A549 (cell line): Measurements from ENCODE around the gene LAMP5. TPM values are rescaled to one million over a fixed set of nuclear protein-coding genes. Genes with fewer than 3 reads are reported as not detected.

ENCODE experiments used
- ATAC-seq, 2 experiments: fragments of 200-7000 bp in 1 of 2; fragments of >200 bp in 1 of 2; cut with Nextera tagmentation in 1 of 2; cut with Tn5 transposase in 1 of 2; 3 replicates each; pipeline versions ENCODE4 v1.8.0 to v1.9.1; 2018 to 2020; ENCODE audit warnings: mild to moderate bottlenecking in 1 of 2, moderate library complexity in 1 of 2
- CTCF ChIA-PET: fragments of 300-600 bp; sonication (Branson Sonifier 250); formaldehyde crosslinking; extraction: SDS; loops from one replicate; lab custom pipeline; 2021; ENCODE audit warnings: antibody characterized with exemption, inconsistent platforms; lab: Yijun Ruan, JAX
- POLR2A ChIA-PET: fragments of 350-600 bp; formaldehyde crosslinking; extraction: SDS; loops from one replicate; lab custom pipeline; 2021; ENCODE audit warnings: antibody characterized with exemption, inconsistent platforms; lab: Yijun Ruan, JAX
- DNase-seq, 2 experiments: peaks; one replicate each; pipeline versions ENCODE4 v3.0.0 to v3.0.0-alpha.2; 2011 to 2016; ENCODE audit warnings: low read depth in 1 of 2, low spot score in 1 of 2
- FAIRE-seq: peaks from 2 replicates; lab custom pipeline; 2011; peaks lifted over from hg19 to GRCh38; lab: Jason Lieb, UNC
- H3K27ac ChIP-seq, 2 experiments: fragments of >200 bp; sonication (Bioruptor Twin); formaldehyde crosslinking; 3 replicates each; pipeline ENCODE4 v1.5.1; 2016 to 2017
- H3K4me1 ChIP-seq: fragments of >200 bp; sonication (Bioruptor Twin); formaldehyde crosslinking; 3 replicates; pipeline ENCODE4 v1.6.1; 2016
- H3K4me2 ChIP-seq: fragments of >200 bp; sonication (Bioruptor Twin); formaldehyde crosslinking; 3 replicates; pipeline ENCODE4 v1.6.1; 2016
- H3K4me3 ChIP-seq: fragments of >200 bp; sonication (Bioruptor Twin); formaldehyde crosslinking; 3 replicates; pipeline ENCODE4 v1.5.1; 2016
- H3K9me3 ChIP-seq: fragments of >200 bp; sonication (Bioruptor Twin); formaldehyde crosslinking; 3 replicates; pipeline ENCODE4 v1.6.1; 2016
- BHLHE40 ChIP-seq: IDR thresholded peaks from 2 replicates; pipeline ENCODE4 v1.6.1; 2012; ENCODE audit warnings: low read depth, low read length, inconsistent platforms
- CEBPB ChIP-seq, 2 experiments: fragments of >200 bp in 1 of 2; sonication (Bioruptor Twin) in 1 of 2; formaldehyde crosslinking in 1 of 2; IDR thresholded peaks; 2 replicates each; pipeline ENCODE4 v1.6.1; 2012 to 2016
- EP300 ChIP-seq, 2 experiments: fragments of >200 bp; sonication (Bioruptor Twin); formaldehyde crosslinking; IDR thresholded peaks; 2 replicates in 1 of 2; 3 replicates in 1 of 2; pipeline ENCODE4 v1.6.1; 2016 to 2017
- ESRRA ChIP-seq: fragments of 150-350 bp; IDR thresholded peaks from 2 replicates; pipeline ENCODE4 v1.6.1; 2014; ENCODE audit warnings: mild to moderate bottlenecking, low read length, borderline replicate concordance
- FOXS1 ChIP-seq: fragments of 250-450 bp; sonication (Bioruptor Pico); IDR thresholded peaks from 2 replicates; pipeline ENCODE4 v1.5.0; 2020; ENCODE audit warnings: mild to moderate bottlenecking, moderate library complexity
- HOXB13 ChIP-seq: fragments of 250-450 bp; sonication (Bioruptor Pico); IDR thresholded peaks from 2 replicates; pipeline ENCODE4 v1.5.0; 2020; ENCODE audit warnings: low read depth, mild to moderate bottlenecking, moderate library complexity
- HOXB5 ChIP-seq: fragments of 250-450 bp; sonication (Bioruptor Pico); IDR thresholded peaks from 2 replicates; pipeline ENCODE4 v1.5.0; 2020; ENCODE audit warnings: mild to moderate bottlenecking, moderate library complexity
- JUN ChIP-seq, 2 experiments: fragments of >200 bp; sonication (Bioruptor Twin); formaldehyde crosslinking; IDR thresholded peaks; 2 replicates in 1 of 2; 3 replicates in 1 of 2; pipeline ENCODE4 v1.6.1; 2016 to 2017
- MAZ ChIP-seq: fragments of 150-350 bp; IDR thresholded peaks from 2 replicates; pipeline ENCODE4 v1.6.1; 2014; ENCODE audit warnings: antibody characterized with exemption, low read depth, low read length, borderline replicate concordance
- MYC ChIP-seq: IDR thresholded peaks from 2 replicates; pipeline ENCODE4 v1.6.1; 2012; ENCODE audit warnings: mild to moderate bottlenecking, inconsistent platforms, low read length, improper control_type of control experiment, borderline replicate concordance
- NR3C1 ChIP-seq: fragments of >200 bp; sonication (Bioruptor Twin); formaldehyde crosslinking; IDR thresholded peaks from 3 replicates; pipeline ENCODE4 v1.6.1; 2017
- PHF8 ChIP-seq: fragments of 200-600 bp; sonication (generic); IDR thresholded peaks from 2 replicates; pipeline ENCODE4 v1.6.1; 2016; ENCODE audit warnings: low read depth, mild to moderate bottlenecking, antibody characterized with exemption, moderate library complexity, borderline replicate concordance
- POLR2A ChIP-seq: IDR thresholded peaks from 2 replicates; pipeline ENCODE4 v1.6.1; 2012; ENCODE audit warnings: mild to moderate bottlenecking, low read length
- POLR2AphosphoS2 ChIP-seq: conservative IDR thresholded peaks from 2 replicates; pipeline ENCODE4 v1.6.1; 2012; ENCODE audit warnings: low read length, improper control_type of control experiment, inconsistent platforms
- RCOR1 ChIP-seq: fragments of 150-350 bp; IDR thresholded peaks from 2 replicates; pipeline ENCODE4 v1.6.1; 2014; ENCODE audit warnings: antibody characterized with exemption, low read length, low read depth
- RFX5 ChIP-seq: fragments of 450-650 bp; IDR thresholded peaks from 2 replicates; pipeline ENCODE4 v1.7.1; 2014; ENCODE audit warnings: antibody characterized with exemption, mild to moderate bottlenecking, moderate library complexity
- SMC3 ChIP-seq: fragments of >200 bp; sonication (Bioruptor Twin); formaldehyde crosslinking; IDR thresholded peaks from 3 replicates; pipeline ENCODE4 v1.6.1; 2018; ENCODE audit warnings: inconsistent platforms
- SREBF2 ChIP-seq: fragments of 450-650 bp; IDR thresholded peaks from 2 replicates; pipeline ENCODE4 v1.6.1; 2014; ENCODE audit warnings: mild to moderate bottlenecking, moderate library complexity
- TFCP2L1 ChIP-seq: fragments of 250-450 bp; sonication (Bioruptor Pico); IDR thresholded peaks from 2 replicates; pipeline ENCODE4 v1.5.0; 2021; ENCODE audit warnings: mild to moderate bottlenecking
- ZC3H11A ChIP-seq: fragments of 450-650 bp; IDR thresholded peaks from 2 replicates; pipeline ENCODE4 v1.6.1; 2014; ENCODE audit warnings: antibody characterized with exemption, mild to moderate bottlenecking
- ZNF302 ChIP-seq: fragments of 250-450 bp; sonication (Bioruptor Pico); IDR thresholded peaks from 2 replicates; pipeline ENCODE4 v1.9.0; 2021; ENCODE audit warnings: inconsistent platforms, mild to moderate bottlenecking, moderate library complexity
- WGBS: methylation state at CpG from one replicate; pipeline ENCODE4 v1.1.6; 2017; ENCODE audit errors: missing lambda C conversion rate; 5-methylcytosine and 5-hydroxymethylcytosine counted together
- polyA plus RNA-seq, 4 experiments: library from polyadenylated mRNA; depleted of rRNA in 3 of 4; stranded (reverse); fragments of >200 nt; fragmentation: RNase III in 1 of 4; extraction: RNeasy Plus Mini Kit Qiagen cat#74134 plus additional on column Dnase treatment in 1 of 4; gene quantifications; 2 replicates in 3 of 4; 3 replicates in 1 of 4; pipeline ENCODE4 v1.2.3, GENCODE V29; 2011 to 2017
- TF ChIP-seq, protein P1 (sequence below): fragments of >200 bp; sonication (Bioruptor Twin); formaldehyde crosslinking; IDR thresholded peaks from 3 replicates; pipeline ENCODE4 v1.5.1; 2016
- TF ChIP-seq, protein P2 (sequence below): fragments of >200 bp; sonication (Bioruptor Twin); formaldehyde crosslinking; IDR thresholded peaks from 2 replicates; pipeline ENCODE4 v1.6.1; 2016
- TF ChIP-seq, protein P3 (sequence below): fragments of 250-450 bp; sonication (Bioruptor Pico); IDR thresholded peaks from 2 replicates; pipeline ENCODE4 v1.5.0; 2021; ENCODE audit warnings: mild to moderate bottlenecking, moderate library complexity, borderline replicate concordance
- TF ChIP-seq, protein P4 (sequence below): IDR thresholded peaks from 2 replicates; pipeline ENCODE4 v1.6.1; 2012; ENCODE audit warnings: low read depth, borderline replicate concordance
- TF ChIP-seq, protein P5 (sequence below): IDR thresholded peaks from 2 replicates; pipeline ENCODE4 v1.6.1; 2012
- TF ChIP-seq, protein P6 (sequence below): IDR thresholded peaks from 2 replicates; pipeline ENCODE4 v1.6.1; 2012
- TF ChIP-seq, protein P7 (sequence below): fragments of 150-350 bp; IDR thresholded peaks from 2 replicates; pipeline ENCODE4 v1.6.1; 2014; ENCODE audit warnings: low read depth, mild to moderate bottlenecking, low read length

LAMP5 gene
- polyA plus RNA-seq, 2 of the 4 experiments (the other 2 are of a cell fraction), result 0.04 to 0.12 TPM

DNA sequence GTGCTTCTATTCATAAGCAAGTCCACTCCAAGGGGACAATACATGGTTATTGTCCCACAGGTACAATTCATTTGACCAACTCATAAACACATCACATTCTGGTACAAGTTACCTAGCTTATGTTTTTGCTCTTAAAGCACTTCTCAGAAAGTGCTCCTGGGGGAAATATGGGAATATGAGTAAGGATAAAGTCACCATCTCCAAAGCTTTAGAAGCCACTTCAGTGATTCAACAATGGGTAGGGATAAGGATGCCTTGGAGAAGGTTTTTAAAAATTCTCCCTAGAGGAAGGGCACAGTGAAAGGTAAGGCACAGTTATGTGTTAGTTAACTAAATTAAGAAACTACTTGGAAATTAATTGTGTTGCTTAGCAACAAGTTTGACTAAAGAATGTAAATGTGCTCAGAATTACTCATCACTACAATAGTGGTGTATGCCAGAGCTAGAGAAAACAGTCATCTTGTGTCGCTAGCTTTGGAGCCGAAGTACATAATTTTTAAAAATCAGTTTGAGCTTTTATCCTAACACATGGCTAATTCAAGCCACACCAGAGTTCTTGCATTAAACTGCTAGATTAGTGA, 39.5 kb upstream of the LAMP5 start:
- no peak for DNase-seq
- Histone ChIP-seq H3K4me3 (no peak overlapping the region), H3K9me3 (no peaks in the 10 kb centered on the region), H3K27ac (no peak overlapping the region), H3K4me1 (no peaks in the 10 kb centered on the region), H3K4me2 (no peak overlapping the region)
- ChIA-PET POLR2A (no interaction called here), CTCF (interaction anchor here (1.3 to 1.5 kb wide), 3 partner anchors 17 to 135 kb away, joined by 5 to 6 read pairs (median 5); no protein-coding TSS in a partner anchor)
- no peak for ATAC-seq
- FAIRE-seq, result peak; percentile 96
- WGBS, result 95% methylated on average over 2 of the region's 2 CpGs
- TF ChIP-seq ZNF302, result no peak
- TF ChIP-seq, protein P1, sequence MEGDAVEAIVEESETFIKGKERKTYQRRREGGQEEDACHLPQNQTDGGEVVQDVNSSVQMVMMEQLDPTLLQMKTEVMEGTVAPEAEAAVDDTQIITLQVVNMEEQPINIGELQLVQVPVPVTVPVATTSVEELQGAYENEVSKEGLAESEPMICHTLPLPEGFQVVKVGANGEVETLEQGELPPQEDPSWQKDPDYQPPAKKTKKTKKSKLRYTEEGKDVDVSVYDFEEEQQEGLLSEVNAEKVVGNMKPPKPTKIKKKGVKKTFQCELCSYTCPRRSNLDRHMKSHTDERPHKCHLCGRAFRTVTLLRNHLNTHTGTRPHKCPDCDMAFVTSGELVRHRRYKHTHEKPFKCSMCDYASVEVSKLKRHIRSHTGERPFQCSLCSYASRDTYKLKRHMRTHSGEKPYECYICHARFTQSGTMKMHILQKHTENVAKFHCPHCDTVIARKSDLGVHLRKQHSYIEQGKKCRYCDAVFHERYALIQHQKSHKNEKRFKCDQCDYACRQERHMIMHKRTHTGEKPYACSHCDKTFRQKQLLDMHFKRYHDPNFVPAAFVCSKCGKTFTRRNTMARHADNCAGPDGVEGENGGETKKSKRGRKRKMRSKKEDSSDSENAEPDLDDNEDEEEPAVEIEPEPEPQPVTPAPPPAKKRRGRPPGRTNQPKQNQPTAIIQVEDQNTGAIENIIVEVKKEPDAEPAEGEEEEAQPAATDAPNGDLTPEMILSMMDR, result no peak
- TF ChIP-seq, protein P2, sequence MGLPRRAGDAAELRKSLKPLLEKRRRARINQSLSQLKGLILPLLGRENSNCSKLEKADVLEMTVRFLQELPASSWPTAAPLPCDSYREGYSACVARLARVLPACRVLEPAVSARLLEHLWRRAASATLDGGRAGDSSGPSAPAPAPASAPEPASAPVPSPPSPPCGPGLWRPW, result no peak
- TF ChIP-seq SREBF2, result no peak
- no peak for TF ChIP-seq NR3C1
- no peak for TF ChIP-seq RFX5
- no peak for TF ChIP-seq CEBPB (IDR thresholded peaks at IDR 0.05)
- TF ChIP-seq SMC3, result no peak
- TF ChIP-seq, protein P3, sequence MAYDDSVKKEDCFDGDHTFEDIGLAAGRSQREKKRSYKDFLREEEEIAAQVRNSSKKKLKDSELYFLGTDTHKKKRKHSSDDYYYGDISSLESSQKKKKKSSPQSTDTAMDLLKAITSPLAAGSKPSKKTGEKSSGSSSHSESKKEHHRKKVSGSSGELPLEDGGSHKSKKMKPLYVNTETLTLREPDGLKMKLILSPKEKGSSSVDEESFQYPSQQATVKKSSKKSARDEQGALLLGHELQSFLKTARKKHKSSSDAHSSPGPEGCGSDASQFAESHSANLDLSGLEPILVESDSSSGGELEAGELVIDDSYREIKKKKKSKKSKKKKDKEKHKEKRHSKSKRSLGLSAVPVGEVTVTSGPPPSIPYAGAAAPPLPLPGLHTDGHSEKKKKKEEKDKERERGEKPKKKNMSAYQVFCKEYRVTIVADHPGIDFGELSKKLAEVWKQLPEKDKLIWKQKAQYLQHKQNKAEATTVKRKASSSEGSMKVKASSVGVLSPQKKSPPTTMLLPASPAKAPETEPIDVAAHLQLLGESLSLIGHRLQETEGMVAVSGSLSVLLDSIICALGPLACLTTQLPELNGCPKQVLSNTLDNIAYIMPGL (CRISPR knock-in tag), result no peak
- TF ChIP-seq EP300 (IDR thresholded peaks at IDR 0.05), result no peak
- no peak for TF ChIP-seq ZC3H11A
- no peak for TF ChIP-seq JUN (IDR thresholded peaks at IDR 0.05)
- no peak for TF ChIP-seq PHF8
- TF ChIP-seq RCOR1, result no peak
- TF ChIP-seq FOXS1, result no peak
- TF ChIP-seq, protein P4, sequence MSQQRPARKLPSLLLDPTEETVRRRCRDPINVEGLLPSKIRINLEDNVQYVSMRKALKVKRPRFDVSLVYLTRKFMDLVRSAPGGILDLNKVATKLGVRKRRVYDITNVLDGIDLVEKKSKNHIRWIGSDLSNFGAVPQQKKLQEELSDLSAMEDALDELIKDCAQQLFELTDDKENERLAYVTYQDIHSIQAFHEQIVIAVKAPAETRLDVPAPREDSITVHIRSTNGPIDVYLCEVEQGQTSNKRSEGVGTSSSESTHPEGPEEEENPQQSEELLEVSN, result no peak
- TF ChIP-seq, protein P5, sequence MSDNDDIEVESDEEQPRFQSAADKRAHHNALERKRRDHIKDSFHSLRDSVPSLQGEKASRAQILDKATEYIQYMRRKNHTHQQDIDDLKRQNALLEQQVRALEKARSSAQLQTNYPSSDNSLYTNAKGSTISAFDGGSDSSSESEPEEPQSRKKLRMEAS, result no peak
- TF ChIP-seq TFCP2L1 (CRISPR knock-in tag), result no peak

DNA sequence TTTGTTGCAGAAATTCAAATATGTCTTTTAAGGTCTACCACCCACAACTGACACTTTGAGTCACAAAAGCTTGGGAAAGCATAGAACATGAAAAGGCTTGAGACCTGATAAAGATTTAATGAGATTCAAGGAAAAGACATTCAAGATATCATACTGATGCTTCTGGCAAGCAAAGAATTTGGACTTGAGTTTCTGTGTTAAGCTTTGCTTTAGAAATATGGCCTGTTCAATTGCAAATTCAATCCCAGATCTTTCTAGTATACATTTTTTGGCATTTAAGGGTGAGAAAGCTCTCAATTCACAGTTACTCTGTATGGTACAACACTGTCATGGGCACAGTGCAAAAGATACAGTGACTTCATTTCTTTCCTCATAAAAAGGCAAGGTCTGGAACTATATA, 38.9 kb upstream of the LAMP5 start:
- CTCF ChIA-PET, result interaction anchor here (1.3 to 1.5 kb wide), 3 partner anchors 17 to 134 kb away, joined by 5 to 6 read pairs (median 5); no protein-coding TSS in a partner anchor

More for the DNA sequence above, 38.9 kb upstream of the LAMP5 start:
- Histone ChIP-seq H3K4me2 (no peak overlapping the region), H3K4me3 (no peak overlapping the region), H3K9me3 (no peaks in the 10 kb centered on the region), H3K4me1 (no peaks in the 10 kb centered on the region), H3K27ac (no peak overlapping the region)
- ATAC-seq, result no peak
- POLR2A ChIA-PET, result no interaction called here
- FAIRE-seq, result no peak
- TF ChIP-seq ESRRA (no peak), MAZ (no peak), HOXB13 (CRISPR knock-in tag) (no peak), HOXB5 (CRISPR knock-in tag) (no peak), RCOR1 (no peak), MYC (no peak), POLR2A (no peak), POLR2AphosphoS2 (no peak), EP300 (IDR thresholded peaks at IDR 0.05) (no peak), PHF8 (no peak), BHLHE40 (no peak), RFX5 (no peak)
- TF ChIP-seq, protein P5, result no peak
- TF ChIP-seq, protein P6, sequence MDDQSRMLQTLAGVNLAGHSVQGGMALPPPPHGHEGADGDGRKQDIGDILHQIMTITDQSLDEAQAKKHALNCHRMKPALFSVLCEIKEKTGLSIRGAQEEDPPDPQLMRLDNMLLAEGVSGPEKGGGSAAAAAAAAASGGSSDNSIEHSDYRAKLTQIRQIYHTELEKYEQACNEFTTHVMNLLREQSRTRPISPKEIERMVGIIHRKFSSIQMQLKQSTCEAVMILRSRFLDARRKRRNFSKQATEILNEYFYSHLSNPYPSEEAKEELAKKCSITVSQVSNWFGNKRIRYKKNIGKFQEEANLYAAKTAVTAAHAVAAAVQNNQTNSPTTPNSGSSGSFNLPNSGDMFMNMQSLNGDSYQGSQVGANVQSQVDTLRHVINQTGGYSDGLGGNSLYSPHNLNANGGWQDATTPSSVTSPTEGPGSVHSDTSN, result no peak
- TF ChIP-seq, protein P7, sequence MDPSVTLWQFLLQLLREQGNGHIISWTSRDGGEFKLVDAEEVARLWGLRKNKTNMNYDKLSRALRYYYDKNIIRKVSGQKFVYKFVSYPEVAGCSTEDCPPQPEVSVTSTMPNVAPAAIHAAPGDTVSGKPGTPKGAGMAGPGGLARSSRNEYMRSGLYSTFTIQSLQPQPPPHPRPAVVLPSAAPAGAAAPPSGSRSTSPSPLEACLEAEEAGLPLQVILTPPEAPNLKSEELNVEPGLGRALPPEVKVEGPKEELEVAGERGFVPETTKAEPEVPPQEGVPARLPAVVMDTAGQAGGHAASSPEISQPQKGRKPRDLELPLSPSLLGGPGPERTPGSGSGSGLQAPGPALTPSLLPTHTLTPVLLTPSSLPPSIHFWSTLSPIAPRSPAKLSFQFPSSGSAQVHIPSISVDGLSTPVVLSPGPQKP, result no peak
- no peak for DNase-seq
